GM19395 (cell line): ENCODE results near the gene MB21D2.
A peak's percentile ranks its signal among the peaks of the same experiment; 100 is the strongest.
"Not testable (repeated sequence)": the region's sequence is repeated elsewhere in the genome, so short reads cannot be mapped to it uniquely, and the experiment has no call there.

Source experiments
- ATAC-seq: cut with Tn5 transposase; IDR thresholded peaks from one replicate; pipeline ENCODE4 v1.9.1; 2021; ENCODE audit warnings: mild to moderate bottlenecking, moderate library complexity; ENCODE audit not compliant: unreplicated experiment

The MB21D2 gene

DNA sequence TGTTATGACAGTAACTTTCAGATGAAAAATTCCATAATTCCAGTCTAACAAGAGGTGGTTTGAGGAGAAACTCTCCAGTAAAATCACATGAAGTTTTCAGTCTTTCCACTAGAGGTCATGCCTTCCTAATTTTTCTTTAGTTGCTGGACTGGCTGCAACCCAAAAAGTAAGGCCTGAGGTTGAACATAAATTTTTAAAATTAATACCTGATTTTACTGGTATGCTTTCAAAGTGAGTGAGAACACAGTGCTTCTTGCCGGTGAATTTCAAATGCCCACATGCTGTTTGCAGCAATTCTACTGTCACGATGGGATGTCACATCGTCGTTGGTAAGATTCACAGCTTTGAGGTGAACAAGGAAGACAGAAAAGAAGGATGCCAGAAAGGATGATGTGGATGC lies 101.3 kb downstream of the MB21D2 start:
- peak; percentile 52 for ATAC-seq

DNA sequence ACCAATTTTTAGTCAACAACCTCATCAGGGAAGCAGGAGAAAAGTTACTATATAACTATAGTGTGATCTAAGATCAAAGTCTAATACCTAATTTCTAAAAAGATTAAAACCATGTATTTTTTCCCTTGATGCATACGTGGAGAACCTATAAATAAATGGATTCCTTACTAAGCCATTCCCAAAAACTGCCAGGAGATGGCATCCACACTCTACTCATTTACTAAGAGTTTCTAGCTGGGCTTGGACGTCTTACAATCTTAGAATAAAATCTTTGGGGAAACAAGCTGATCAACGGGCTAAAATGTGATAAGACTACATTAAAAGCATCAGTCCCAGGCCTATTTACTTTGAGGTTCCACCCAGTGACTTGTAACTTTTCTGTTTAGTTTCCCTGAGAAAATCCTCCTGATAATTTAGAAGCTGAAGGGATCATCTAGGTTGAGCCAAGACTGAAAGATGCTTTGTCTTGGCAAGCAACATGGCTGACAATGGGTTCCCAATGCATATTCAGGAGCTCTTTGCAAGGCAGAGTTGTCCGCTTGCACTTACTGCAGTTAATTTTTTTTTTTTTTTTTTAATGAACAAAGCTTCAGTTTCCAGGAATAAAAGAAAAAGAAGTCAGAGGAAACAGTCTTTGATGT lies 104.8 kb downstream of the MB21D2 start:
- no peak for ATAC-seq

DNA sequence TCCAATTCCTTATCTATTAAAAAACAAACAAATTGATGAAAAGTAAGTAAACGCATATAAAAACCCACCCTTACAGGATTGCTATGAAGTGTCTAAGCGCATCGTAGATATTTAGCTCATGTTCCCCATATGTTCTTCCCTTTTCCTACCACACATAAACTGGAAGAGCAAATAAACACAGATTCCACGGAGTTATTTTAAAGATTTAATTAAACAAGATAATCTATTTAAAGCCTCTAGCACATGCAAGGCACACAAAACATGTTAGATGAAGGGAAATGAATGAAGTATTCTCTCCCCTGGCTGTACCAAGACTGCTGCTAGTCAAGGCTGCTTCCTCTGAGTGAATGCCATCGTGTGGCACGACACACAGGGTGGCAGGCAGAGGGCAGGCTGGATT lies 111.9 kb downstream of the MB21D2 start:
- no peak for ATAC-seq

DNA sequence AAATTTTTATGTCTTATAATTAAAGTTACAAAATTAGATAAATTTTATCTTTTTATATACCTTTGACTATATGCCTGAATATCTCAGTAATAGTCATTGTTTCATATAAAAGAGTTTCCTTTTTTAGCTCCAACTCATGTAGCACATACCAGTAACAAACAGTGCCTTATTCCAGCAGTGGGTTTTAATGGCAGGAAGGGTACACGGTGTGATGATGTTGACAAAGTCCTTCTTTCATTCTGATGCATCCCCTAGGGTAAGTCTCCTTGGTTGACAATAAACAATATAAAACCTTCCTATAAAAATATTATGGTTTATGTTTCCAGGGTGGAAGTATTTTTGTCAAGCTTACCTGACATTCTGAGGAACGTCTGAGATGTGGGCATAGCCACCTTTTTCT lies 113.2 kb downstream of the MB21D2 start:
- ATAC-seq, result no peak

DNA sequence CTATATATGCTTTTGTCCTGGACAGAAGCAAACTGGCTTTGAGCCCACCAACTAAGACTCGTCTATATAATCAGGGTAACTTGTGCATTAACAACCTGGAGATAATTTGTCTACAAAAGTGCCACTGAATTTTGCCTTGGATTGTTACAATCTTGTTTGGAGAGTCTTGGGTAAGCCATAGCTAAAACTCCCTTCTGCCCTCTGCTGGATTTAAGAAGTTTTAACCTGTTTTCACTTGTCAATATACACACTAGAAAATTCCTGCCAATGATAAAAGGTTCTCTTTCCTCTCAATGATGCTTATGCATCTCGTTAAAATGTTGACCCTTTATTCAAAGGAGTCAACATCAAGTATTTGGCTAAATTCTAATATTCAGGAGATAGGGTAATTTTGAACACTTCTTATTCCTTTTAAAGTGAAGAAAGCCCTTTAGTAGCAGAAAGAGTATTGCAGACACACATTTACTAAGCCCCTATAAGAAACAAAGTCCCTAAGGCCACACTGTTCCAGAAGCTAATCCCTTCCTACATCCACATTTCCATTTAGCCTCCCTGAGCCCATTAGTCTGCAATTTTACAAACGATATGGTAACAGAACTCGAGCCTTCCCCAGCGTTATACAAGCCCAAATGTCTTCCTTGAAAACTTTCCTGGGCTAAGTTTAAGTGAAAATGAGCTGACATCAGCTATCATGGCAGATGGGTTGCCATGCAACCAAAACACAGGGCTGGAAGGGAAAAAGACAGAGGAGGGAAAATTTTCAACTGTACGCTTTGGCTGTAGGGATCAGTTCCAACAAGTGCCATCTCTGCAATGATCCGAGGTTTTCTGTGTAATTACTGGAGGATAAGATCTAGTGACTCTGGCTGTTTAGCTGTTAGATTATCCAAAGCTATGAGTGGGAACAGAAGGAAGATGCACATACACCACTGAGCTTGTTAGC lies 114.4 kb downstream of the MB21D2 start:
- ATAC-seq, result no peak

DNA sequence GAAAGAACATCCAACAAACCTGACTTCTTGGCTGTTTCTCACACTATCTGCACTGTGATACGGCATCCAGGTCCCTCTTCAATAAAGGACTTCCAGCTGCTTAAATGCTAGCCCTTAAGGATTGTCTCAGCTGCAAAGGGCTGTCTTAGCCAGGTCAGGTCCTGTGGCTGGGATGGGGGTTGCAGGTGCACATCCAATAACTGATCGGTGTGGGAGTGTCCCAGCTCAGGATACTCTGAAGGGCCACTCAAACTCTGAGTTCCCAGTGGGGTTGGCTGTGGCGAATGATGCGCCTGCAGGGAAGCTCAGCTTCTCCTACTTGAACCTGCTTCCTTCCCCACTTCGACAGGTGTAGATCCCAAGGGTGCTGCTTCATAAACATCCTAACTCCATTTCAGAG lies 115.7 kb downstream of the MB21D2 start:
- ATAC-seq, result no peak

DNA sequence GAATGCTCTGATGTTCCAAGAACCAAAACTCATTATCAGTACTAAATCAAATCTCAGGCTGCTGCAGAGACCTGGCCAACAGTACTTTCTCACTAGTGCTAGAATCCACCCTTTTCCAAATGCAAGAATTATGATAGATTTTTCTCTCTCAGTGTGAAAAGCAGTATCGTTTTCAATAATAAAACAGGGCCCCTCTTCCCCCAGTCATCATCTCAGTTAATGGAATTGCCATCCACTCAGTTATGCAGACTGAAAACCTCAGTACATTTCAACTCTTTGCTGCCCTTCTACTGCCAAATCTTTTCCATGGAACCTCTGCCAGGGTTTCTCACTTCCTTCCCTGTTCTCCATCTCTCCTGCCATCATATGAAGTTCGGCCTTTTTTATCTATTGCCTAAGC lies 117.9 kb downstream of the MB21D2 start:
- no peak for ATAC-seq

DNA sequence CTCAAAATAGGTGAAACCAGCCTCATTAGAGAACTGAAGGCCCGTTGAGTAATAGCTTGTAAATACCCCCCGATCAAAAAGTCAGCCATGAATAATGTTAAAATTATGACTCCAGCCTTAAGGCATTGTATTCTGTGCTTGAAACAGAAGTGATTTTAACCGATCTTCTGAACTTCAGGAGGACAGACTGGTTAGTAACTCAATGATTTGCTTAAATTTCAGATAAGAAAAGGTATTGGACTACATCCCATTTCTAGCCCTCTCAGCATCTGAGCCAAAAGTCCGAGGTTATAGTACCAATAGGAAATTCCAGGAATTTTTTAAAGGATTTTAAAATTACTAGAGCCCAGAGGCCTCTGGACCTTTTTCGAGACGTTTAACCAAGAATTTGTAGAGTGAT lies 122.6 kb downstream of the MB21D2 start:
- ATAC-seq, result no peak

DNA sequence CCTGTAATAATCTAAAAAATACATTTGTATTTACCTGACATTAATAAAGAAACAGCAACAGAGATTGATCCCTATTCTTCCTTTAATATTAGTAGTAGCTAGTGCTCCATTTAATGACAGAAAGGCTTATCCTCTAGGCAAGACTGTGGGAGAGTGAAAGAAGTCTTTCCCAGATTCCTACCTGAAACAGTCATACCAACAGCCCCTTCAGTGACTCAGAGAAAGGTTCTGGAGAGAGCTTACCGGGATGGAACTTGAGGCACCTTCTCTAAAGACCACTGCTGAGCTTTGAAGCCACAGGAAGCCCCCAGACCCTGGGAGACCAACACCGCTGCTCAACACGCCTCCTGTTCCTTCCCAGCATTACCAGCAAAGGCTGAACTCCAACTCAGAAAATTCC lies 123.4 kb downstream of the MB21D2 start:
- ATAC-seq, result no peak

DNA sequence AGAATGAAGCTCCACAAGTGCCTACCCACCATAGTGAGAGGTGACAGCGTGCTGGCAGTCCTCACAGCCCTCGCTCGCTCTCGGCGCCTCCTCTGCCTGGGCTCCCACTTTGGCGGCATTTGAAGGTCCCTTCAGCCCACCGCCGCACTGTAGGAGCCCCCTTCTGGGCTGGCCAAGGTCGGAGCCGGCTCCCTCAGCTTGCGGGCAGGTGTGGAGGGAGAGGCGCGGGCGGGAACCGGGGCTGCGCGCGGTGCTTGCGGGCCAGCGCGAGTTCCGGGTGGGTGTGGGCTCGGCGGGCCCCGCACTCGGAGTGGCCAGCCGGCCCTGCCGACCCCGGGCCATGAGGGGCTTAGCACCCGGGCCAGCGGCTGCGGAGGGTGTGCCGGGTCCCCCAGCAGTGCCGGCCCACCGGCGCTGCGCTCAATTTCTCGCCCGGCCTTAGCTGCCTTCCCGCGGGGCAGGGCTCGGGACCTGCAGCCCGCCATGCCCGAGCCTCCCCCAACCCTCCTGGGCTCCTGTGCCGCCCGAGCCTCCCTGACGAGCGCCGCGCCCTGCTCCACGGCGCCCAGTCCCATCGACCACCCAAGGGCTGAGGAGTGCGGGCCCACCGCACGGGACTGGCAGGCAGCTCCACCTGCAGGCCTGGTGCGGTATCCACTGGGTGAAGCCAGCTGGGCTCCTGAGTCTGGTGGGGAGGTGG lies 128.7 kb downstream of the MB21D2 start:
- ATAC-seq, result not testable (repeated sequence)

DNA sequence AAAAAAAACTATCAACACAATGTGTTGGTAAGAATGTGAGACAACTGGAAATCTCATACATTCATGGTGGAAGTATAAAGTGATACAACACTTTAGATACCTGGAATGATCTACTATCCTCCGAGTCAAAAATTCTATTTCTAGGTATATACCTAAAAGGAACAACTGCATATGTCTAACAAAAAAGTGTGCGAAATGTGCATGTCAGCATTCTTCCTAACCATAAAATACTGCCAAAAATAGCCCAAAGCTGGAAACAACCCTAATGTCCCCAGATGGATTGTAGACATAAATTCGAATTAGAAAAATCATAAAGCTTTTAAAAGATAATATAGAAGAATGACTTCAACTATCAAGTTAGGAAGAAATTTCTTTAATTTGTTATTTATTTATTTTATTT lies 139.1 kb downstream of the MB21D2 start:
- no peak for ATAC-seq

DNA sequence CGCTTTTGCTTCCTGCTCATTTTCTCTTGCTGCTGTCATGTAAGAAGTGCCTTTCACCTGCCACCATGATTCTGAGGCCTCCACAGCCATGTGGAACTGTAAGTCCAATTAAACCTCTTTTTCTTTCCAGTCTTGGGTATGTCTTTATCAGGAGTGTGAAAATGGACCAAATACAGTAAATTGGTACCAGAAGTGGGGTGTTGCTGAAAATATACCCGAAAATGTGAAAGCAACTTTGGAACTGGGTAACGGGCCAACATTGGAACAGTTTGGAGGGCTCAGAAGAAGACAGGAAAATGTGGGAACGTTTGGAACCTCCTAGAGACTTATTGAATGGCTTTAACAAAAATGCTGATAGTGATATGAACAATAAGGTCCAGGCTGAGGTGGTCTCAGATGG lies 143.3 kb downstream of the MB21D2 start:
- ATAC-seq, result not testable (repeated sequence)

DNA sequence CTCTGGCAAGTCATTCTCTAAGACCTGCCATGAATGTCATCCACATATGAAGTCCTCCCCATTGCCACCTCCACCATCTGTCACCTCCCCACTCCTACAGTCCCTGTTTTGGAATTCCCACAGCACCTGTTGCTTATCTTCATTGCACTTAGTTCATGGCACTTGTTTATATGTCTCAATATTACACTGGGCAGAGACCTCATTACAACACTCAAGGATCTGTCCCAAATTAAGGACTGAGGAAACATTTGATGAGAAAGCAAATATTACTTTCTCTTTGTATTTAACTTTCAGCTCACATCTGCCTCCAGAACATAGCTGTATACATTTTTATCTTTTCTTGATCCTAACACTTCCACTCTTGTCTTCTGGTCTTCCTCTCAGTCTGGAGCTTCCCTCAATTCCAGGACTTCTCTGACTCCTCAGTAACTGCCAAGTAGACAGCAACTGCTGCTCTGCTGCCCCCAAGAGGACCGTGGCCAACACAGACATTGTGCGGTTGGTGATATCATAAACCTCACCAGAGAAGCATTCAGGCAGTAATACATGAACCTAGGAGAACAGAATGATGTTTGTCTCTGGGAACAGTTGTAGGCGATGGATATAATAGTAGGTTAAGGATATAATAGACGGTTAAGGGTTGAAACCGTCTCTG lies 145.3 kb downstream of the MB21D2 start:
- ATAC-seq, result no peak

DNA sequence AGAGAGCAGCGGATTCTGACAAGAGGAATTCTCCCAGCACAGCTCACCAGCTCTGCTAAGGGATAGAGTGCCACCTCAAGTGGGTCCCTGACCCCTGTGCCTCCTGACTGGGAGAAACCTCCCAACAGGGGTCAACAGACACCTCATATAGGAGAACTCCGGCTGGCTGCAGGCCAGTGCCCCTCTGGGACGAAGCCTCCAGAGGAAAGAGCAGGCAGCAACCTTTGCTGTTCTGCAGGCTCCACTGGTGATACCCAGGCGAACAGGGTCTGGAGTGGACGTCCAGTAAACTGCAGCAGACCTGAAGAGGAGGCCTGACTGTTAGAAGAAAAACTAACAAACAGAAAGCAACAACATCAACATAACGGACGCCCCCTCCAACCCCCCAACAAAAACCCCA lies 159.0 kb downstream of the MB21D2 start:
- ATAC-seq, result no peak

DNA sequence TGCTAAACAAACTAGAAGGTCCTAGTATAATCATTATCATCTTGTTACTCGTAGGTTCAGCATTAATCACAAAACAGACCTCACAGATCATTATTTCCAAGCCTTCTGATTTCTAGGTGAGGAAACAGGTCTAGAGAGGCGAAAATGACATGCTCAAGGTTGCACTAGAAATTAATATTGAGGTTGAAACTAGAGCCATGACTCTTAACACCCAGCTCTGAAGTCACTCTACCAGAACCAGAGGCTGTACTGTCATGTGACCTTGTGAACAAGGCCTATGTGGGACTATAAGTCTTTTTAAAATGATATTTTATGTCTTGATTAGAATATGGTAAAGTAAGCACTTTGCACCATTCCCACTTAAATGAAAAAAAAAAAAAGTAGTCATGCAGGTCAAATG lies 166.5 kb downstream of the MB21D2 start:
- no peak for ATAC-seq

DNA sequence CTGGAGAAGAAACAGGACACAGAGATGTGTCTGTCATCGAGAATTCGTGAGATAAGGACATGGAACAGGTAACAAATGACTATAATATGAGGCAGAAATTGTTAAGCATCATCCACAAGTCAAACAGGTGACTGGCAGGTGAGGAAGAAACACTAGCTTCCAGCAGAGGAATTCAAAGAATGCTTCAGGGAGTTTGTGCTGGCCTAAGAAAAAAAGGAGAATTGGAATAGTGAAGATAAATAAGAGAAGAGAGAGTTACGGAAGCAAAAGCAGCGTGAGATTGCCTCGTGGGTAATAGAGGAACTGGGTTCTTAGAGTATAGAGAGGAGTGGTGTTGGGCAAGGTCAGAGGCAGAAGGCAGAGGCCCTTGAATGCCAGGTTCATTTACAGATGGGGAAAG lies 167.5 kb downstream of the MB21D2 start:
- no peak for ATAC-seq

DNA sequence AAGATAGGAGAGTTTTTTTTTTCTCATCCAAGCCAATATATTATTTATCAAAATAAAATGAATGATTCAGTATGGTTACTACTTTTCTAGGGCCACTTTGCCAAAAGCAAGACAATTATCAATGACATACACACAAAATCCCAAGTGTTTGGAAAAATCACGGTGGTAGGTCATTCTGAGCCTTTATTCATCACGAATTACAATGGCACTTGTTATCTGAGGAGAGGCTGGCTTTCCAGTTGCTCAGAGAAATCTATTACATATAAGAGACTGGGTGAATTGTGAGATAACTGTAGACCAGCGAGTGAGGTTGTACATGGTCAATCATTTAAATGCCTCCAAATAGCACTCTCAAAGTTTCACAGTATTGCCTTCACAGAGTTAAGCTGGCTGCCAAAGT lies 169.9 kb downstream of the MB21D2 start:
- no peak for ATAC-seq

DNA sequence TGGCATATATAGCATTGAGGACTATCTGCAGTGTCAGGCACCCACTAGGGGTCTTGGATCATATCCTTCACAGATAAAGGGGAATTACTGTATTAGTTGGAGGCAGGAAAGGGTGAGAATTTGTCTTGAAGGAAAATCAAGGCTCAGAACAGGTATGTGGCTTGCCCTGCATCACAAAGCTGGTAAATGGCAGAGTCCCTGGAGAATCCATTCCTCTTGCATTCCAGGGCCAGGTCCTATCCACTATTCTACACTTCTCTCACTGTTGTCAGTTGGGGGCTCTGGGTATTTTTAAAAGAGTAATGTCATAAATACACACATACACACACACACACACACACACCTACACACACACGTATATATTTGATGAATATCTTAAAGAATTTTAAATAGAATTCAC lies 170.5 kb downstream of the MB21D2 start:
- no peak for ATAC-seq
